ENCODE data around the gene DMD.
"Not testable (repeated sequence)": the region's sequence is repeated elsewhere in the genome, so short reads cannot be mapped to it uniquely, and the experiment has no call there.

Gene DMD

DNA sequence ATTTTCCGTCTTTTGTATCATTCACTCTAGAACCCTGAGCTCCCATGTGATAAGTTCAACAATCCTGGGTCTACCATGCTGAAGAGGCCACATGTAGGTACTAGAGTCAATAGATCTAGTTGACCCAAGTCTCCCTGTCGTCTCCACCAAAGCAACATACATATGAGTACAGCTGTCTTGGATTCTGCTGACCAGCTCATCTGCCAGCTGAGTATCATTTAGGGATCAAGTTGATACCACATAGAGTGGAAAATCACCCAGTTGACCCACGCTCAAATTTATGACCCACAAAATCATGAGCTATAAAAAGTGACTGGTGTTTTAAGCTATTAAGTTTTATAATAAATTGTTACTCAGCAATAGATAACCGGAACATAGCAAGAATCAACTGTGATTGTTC lies 61.8 kb downstream of the DMD start:
- DNase-seq: no peak

DNA sequence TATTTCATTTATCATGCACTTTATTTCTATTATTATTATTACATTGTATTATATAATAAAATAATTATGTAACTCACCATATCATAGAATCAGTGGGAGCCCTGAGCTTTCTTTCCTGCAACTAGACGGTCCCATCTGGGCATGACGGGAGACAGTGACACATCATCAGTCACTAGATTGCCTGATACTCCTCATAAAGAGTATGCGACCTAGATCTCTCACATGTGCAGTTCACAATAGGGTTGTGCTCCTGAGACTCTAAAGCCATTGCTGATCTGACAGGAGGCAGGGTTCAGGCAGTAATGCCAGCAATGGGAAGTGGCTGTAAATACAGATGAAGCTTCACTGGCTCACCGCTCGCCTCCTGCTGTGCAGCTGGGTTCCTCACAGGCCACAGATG lies 62.3 kb downstream of the DMD start:
- no peak for DNase-seq

DNA sequence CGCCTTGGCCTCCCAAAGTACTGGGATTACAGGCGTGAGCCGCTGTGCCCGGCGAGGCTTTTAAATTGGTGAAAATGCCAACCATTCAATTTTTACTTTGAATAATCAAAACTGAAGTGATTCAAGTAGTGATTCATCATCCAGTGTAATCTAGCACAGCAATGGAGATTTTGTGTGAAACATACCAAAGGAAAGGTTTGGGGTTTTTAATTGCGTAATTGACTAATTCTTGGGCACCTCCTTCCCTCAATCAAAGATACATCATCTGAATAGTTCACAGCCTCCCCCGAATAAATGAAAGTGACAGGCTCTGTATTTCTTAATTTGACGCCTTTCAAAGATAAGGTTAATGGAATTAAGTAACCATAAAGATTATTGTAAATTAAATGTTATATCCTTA lies 69.0 kb downstream of the DMD start:
- DNase-seq: no peak

- no peak for DNase-seq
Measured at GRCh38 chrX:33138677-33139249, 72.6 kb downstream of the DMD start.

DNA sequence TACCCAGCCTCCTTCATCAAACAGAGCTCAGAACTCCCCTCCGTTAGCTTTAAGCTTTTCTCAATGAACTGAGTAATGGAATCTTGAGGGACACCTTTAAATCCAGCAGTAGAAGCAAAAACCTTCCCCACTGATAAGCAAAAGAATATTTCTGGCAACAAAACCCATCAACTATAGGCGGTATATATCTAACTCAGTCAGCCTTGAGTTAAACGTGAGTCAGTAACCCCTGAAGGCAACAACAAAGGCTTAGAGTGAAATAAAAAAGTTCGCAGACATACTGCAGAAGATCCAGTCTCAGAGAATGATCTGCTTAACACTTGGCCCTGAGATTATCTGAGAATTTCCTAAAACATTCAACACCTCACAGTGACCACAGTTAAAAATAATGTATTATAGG lies 77.2 kb downstream of the DMD start:
- DNase-seq: no peak

DNA sequence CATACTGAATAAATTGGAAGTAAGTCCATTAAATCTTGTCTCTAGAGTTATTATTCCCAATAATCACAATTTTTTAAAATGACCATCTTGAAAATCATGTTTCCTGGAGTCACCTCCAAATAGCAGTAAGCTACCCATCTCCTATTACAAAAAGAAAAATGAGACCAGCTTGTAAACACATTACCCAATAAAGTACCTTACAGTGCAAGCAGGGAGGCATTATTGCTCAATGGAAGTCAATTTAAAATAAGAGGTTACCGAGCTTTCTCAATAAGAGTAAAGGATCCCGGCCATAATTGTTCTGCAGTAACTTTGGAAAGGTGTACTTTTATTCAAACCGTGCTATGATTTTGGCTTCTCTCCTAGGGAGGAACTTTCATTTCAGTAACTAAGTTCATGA lies 78.0 kb downstream of the DMD start:
- DNase-seq: no peak

GRCh38 chrX:33132569-33132968 lies 78.8 kb downstream of the DMD start:
- DNase-seq: no peak

DNA sequence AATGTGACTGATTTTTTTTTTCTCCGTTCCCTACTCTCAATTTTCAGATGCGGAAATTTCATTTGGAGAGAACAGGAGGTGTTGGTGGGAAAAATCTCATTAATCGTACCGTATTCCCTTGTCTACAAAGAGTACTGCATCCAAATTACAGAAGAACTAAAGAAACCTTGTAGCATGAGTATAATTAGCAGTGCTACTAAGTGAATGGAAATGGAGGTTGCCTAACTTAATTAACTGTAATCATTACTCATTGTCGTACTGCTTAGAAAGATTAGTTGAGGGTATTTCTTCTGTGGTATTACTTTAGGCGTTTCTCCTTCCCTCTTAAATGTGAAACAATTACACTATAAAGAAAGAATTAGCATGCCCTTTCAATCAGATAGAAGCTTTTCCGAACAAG lies 81.7 kb downstream of the DMD start:
- DNase-seq: no peak

DNA sequence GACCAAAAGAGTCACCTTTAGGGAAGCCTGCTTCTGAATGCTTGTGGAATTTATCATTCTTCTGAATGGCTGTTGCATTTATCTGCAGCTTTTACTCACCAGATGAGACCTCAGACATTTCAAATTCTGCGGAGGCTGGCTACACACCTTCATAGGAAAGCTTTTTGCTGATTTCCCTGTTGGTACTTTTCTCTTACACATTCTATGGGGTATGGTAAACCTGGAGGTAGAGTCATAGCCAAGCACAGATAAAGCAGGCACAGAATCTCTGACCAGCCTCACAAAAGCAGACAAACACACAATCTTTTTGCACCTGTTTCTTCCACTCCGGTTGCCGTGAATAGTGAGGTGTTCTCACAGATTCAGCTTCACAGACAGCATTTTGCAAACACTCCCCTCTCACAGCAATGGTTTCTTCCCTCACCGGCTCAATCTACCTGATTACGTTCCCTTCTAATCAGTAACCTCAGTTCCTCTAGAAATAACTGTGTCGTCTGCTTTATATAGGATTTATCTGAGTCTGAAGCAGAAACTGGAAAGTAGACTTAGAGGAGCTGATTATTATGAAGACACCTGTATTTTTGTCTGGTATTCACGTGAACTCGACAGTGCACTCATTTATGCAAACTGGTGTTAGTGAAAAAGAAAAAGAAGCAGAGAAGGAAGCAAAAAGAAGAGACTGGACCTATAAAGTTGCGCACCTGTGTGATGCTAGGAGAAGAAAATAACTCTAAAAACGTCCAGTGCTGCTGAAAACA lies 83.1 kb downstream of the DMD start:
- DNase-seq: no peak

DNA sequence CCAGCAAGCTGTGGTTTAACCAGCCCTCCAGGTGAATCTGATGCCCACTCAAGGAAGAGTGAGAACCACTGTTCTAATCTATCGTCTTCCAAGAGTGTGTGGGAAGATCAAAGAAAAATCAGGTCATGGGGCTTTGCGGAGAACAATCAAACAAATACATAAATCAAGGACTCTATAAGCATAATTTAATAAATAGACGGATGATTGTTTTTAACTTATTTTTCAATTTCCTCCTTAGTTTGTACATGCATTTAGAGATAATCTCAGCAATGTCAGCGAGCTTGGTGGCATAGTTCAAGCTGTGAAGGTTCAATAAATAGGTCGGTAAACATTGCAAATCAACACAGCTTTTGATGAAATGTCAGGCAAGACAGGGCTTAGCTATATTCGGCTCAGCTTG lies 84.9 kb downstream of the DMD start:
- DNase-seq: no peak

- DNase-seq: no peak
Measured at GRCh38 chrX:33109858-33110257, 101.5 kb downstream of the DMD start.

- no peak for DNase-seq
Measured at GRCh38 chrX:33106737-33107136, 104.6 kb downstream of the DMD start.

DNA sequence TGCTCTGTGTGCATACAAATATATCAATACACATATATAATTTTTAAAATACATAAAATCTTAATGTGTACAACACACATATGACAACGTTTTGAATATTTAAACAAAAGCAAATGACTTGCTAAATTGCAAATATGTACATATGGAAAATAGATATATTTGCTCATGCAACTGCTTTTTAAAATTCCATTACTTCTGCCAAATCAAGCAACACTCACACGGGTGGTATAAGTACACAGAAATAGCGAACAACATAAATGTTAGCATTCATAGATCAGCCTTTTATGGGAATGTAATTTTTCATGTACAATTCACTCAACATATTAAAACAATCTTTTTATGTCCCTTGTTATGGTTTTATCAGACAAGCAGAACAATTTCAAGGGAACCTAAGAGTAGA lies 116.3 kb downstream of the DMD start:
- no peak for DNase-seq

GRCh38 chrX:33087411-33087810 lies 123.9 kb downstream of the DMD start:
- DNase-seq: no peak

DNA sequence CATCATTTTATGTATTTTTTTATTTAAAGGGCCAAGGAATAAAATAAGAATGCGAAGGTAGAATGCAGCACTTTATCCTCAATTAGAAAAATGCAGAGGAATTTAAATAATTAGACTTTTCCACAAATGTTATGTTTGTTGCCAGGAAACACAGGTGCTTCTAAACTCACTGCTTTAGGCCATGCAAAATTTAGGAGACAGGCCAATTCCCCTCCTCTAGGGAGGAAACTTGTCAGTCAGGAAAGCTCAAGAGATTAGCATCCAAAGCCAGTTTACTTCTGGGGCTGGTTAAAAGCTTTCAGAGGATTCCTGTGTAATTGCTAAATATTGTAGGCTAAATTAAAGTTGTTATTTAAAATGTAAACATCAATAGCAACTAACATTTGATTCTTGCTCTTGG lies 124.5 kb downstream of the DMD start:
- no peak for DNase-seq

GRCh38 chrX:33082371-33082770 lies 129.0 kb downstream of the DMD start:
- no peak for DNase-seq

GRCh38 chrX:33078273-33078672 lies 133.1 kb downstream of the DMD start:
- DNase-seq: no peak

DNA sequence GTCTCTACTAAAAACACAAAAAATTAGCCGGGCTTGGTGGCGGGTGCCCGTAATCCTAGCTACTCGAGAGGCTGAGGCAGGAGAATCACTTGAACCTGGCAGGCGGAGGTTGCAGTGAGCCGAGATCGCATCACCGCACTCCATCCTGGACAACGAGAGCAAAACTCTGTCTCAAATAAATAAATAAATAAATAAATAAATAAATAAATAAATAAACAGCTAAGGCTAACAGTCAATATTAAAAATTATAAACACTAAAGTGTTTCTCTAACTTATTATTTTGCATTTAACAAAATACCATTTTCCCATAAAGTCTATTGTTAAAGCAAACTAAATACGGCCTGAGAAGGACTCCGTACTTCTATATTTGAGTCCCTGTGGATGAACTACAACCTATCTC lies 137.7 kb downstream of the DMD start:
- DNase-seq: not testable (repeated sequence)

GRCh38 chrX:33065415-33065814 lies 145.9 kb downstream of the DMD start:
- DNase-seq: no peak

DNA sequence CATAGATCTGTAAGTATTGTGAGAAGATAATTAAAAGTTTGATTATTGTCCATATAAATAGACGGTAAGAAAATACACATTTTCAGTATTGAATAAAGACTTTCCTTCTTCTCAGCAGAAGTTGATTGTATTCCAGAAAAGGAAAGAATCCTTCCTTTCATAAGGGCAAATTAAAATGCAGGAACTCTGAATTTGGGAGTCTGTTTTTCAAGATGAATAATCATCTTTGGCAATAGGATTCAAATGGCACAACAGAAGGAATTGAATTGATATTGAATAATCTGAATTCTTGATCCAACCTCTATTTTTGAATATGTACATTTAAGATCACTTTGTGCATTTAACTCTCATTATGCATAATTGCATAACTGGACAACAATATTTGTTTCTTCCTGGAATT lies 149.3 kb downstream of the DMD start:
- no peak for DNase-seq

DNA sequence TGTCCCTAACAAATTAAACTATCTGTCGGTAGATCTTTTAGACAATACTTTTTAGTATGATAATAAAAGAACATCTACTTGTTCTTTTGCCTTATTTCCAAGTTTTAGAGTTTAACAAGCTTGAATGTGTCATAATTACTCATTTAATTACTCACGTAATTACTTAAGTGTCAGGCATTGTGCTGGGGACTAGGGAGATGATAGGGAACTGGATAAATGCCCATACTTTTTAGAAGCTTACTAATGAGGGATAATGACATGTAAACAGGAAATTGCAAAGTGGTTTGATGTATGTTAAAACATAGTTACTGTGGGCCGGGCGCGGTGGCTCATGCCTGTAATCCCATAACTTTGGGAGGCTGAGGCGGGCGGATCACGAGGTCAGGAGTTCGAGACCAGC lies 158.3 kb downstream of the DMD start:
- DNase-seq: no peak

- no peak for DNase-seq
Measured at GRCh38 chrX:33045882-33046281, 165.5 kb downstream of the DMD start.

DNA sequence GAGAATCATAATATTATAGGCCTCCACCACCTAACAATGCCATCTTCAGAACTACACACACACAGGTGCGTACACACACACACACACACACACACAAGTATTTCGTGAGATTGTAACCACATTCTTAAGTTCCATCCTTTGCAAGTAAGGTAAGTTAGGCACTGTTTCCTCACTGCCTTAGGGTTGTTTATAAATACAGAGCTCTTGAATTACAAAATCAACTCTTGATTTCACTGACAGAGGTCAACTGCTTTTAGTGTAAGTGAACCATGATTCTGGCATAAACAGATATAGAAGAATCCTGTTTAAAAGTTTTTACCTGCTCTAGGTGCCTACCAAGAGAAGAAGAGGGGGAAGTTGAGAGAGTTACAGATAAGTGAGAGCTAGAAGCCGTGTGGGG lies 166.1 kb downstream of the DMD start:
- no peak for DNase-seq

DNA sequence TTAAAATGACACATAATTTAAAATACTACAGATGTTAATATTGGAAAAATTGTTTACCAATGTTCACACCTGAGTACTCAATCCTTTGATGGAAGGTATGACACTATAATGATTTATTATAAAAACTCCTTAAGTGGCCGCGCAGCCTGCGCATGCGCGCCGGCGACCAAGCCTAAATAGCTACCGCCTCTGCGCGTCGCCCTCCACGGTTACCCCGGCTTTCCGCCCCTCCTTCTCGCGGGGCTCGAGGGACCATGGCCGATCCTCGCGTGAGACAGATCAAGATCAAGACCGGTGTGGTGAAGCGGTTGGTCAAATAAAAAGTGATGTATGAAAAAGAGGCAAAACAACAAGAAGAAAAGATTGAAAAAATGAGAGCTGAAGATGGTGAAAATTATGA lies 170.2 kb downstream of the DMD start:
- no peak for DNase-seq

DNA sequence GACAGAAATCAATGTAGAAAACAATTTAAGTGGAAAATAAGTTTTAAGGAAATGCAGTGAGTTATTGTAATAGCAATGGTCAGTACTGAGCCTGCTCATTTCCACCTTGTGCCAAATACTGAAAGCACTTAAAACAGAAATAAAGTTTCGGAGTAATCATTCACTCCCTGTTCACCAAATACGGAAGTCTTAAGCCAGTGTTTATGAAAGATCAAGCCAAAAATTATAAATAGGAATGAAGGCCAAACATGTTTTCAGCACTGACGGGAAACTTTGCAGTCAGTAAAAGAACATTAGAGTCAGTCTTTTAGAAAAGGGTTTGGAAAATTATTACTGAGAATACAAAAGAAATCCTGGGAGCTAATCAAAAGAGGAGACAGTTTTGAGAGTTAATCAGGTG lies 178.6 kb downstream of the DMD start:
- no peak for DNase-seq
